Muscle of leg (tissue), 11 donors: Measurements from ENCODE around the gene WIPF3. TPM values are rescaled to one million over a fixed set of nuclear protein-coding genes. Genes with fewer than 3 reads are reported as not detected.
A peak's percentile ranks its signal among the peaks of the same experiment; 100 is the strongest.

ENCODE experiments used
- DNase-seq: peaks from one replicate; pipeline ENCODE4 v3.0.0; 2013
- H3K27ac ChIP-seq: one replicate; pipeline ENCODE4 v1.5.1; 2013; ENCODE audit warnings: mild to moderate bottlenecking, low read length, control low read depth
- H3K27me3 ChIP-seq: one replicate; pipeline ENCODE4 v1.6.1; 2013; ENCODE audit warnings: low read length; ENCODE audit not compliant: control insufficient read depth, insufficient read depth
- H3K36me3 ChIP-seq: one replicate; pipeline ENCODE4 v1.6.1; 2013; ENCODE audit warnings: low read length; ENCODE audit not compliant: control insufficient read depth, insufficient read depth
- H3K4me1 ChIP-seq: one replicate; pipeline ENCODE4 v1.6.1; 2013; ENCODE audit warnings: low read length; ENCODE audit not compliant: control insufficient read depth, insufficient read depth
- H3K4me3 ChIP-seq: one replicate; pipeline ENCODE4 v1.5.1; 2013; ENCODE audit warnings: low read length, control low read depth
- H3K9me3 ChIP-seq: replicated peaks from 2 replicates; pipeline ENCODE4 v1.6.1; 2013; ENCODE audit warnings: low read depth, low read length; ENCODE audit not compliant: control insufficient read depth
- WGBS: methylation state at CpG from one replicate; pipeline ENCODE4 v1.1.5; 2013; ENCODE audit warnings: missing lambda C conversion rate; ENCODE audit not compliant: insufficient coverage; 5-methylcytosine and 5-hydroxymethylcytosine counted together
- polyA plus RNA-seq, 8 donors: library from polyadenylated mRNA; unstranded; fragments of 120-200 nt; gene quantifications; one replicate each; pipeline versions ENCODE4 v1.2.1 to v1.2.3, GENCODE V29; 2013; ENCODE audit warnings: inconsistent platforms in 1 of 8, low replicate concordance in 1 of 8; ENCODE audit not compliant: insufficient read length in 8 of 8, insufficient read depth in 1 of 8
- total RNA-seq: library from RNA; stranded (reverse); fragments of 120-200 nt; gene quantifications from one replicate; pipeline ENCODE4 v1.2.4, GENCODE V29; 2013

WIPF3 gene
- total and polyA plus RNA-seq, 9 donors: 6.1 to 30.7 (median 17.7) TPM

- WGBS: 8% methylated on average over 37 of the region's 43 CpGs
- H3K4me1 ChIP-seq: peaks cover 17% of the 10 kb centered on the region
- H3K4me3 ChIP-seq: peak overlapping the region; percentile 61
- peak overlapping the region; percentile 51 for H3K27ac ChIP-seq
- H3K9me3 ChIP-seq: no peaks in the 10 kb centered on the region
- peak; percentile 29 for DNase-seq
- H3K27me3 ChIP-seq: peaks cover 32% of the 10 kb centered on the region
- no peaks in the 10 kb centered on the region for H3K36me3 ChIP-seq
Measured at GRCh38 chr7:29806995-29807841, 910 bp downstream of the WIPF3 start.

DNA sequence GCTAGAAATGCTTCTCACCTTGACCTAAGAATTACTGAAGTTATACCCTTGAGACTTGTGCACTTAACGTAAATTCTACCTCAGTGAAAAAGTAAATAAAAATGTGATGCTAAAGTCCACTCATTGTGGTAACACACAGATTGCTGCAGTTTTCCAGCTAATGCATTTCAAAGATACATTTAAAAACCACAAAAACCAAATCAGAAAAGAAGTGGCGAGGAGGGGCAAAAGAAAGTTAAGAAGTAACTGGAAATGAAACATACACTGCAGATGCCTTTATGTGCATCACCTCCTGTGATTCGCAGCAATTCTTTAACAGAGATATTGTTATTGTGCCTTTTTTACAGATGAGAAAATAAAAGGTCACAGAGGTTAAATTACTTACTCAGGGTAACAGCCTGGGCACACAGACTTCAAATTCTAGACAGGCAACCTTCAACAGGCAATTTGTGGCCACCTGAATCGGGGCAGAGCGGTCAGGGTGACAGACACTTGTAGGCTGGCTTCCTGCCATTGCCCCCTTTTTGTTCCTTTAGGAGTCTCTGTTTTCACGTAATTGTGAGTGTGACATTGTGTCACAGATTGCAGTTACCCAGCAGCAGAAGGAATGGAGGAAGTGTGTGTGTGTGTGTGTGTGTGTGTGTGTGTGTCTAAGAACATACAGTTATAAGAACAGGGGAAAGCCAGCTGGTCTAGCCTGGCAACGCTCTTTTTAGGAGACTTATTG lies 1.9 kb downstream of the WIPF3 start:
- Histone ChIP-seq H3K9me3 (no peaks in the 10 kb centered on the region), H3K27ac (no peak overlapping the region), H3K36me3 (no peaks in the 10 kb centered on the region), H3K4me3 (no peak overlapping the region), H3K27me3 (peaks cover 32% of the 10 kb centered on the region), H3K4me1 (peaks cover 17% of the 10 kb centered on the region)
- WGBS: 50% methylated on average over 1 of the region's 7 CpGs
- no peak for DNase-seq

- Histone ChIP-seq H3K27ac (no peak overlapping the region), H3K27me3 (peaks cover 29% of the 10 kb centered on the region), H3K9me3 (no peaks in the 10 kb centered on the region), H3K4me3 (no peak overlapping the region), H3K36me3 (no peaks in the 10 kb centered on the region), H3K4me1 (peaks cover 17% of the 10 kb centered on the region)
- WGBS: 74% methylated on average over 9 of the region's 11 CpGs
- no peak for DNase-seq
Measured at GRCh38 chr7:29809533-29810155, 3.3 kb downstream of the WIPF3 start.

DNA sequence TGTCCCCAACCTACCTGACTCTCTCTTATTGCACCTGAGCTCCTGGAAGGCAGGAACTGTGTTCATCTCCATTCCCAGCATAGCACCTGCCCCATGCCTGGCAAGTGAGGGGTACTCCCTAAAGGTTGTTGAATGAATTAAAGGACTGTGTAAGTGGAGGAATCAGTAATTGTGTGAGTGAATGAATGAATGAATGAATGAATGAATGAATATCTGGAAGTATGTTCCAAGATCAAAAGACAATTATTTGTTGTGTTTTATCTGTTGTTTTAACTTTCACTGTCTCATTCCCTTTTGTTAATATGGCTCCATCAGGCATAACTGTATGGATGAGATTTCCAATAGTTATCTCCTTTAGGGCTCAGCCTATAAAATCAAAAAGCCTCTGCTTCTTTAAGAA lies 4.0 kb downstream of the WIPF3 start:
- Histone ChIP-seq H3K4me1 (peaks cover 17% of the 10 kb centered on the region), H3K36me3 (no peaks in the 10 kb centered on the region), H3K27me3 (peaks cover 25% of the 10 kb centered on the region), H3K9me3 (no peaks in the 10 kb centered on the region), H3K27ac (no peak overlapping the region), H3K4me3 (no peak overlapping the region)
- no peak for DNase-seq

DNA sequence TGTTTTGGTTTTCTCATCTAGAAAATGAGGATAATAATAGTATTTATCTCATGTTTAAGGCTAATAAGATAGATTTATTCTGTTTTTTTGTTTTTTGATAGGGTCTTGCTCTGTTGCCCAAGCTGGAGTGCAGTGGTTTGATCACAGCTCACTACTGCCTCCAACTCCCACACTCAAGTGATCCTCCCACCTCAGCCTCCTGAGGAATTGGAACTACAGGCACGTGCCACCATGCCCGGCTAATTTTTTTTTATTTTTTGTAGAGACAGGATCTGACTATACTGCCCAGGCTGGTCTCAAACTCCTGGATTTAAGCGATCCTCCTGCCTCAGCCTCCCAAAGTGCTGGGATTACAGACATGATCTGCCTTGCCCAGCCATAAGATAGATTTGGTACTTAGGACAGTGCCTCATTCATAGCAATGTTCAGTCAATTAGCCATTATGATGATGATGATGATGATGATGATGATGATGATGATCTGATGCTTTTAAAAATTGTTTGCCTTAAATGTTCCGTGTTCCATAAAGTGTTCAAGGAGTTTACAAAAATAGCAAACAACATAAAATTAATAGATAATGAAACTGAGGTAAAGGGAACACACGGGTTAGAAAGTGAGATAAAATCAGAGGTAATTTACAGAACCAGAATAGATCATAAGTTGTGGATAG lies 4.6 kb downstream of the WIPF3 start:
- Histone ChIP-seq H3K9me3 (no peaks in the 10 kb centered on the region), H3K4me3 (no peak overlapping the region), H3K36me3 (no peaks in the 10 kb centered on the region), H3K4me1 (peaks cover 15% of the 10 kb centered on the region), H3K27me3 (peaks cover 18% of the 10 kb centered on the region), H3K27ac (no peak overlapping the region)
- DNase-seq: no peak
- 84% methylated on average over 3 of the region's 5 CpGs for WGBS

DNA sequence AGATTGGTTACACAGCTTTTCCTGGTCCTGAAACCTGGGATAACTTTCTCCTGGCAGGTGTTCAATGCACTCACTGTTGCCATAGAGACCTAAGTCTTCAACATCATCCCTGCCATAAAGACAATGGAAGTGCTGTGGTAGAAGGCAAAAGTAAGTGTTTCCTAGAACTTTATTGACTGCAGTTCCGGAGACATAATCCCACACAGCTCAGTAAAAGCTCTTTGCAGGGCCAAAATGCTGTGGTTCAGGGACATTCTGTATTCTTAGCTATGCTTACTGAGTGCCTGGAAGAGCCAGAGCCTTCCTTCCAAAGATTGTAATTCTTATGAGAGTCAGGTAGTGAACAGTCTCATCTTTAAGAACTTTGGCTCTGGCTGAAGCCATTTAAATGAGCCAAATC lies 5.3 kb downstream of the WIPF3 start:
- H3K27ac ChIP-seq: peak overlapping the region; percentile 11
- peak; percentile 75 for DNase-seq

GRCh38 chr7:29812185-29812876 lies 6.0 kb downstream of the WIPF3 start:
- no peak overlapping the region for H3K27ac ChIP-seq
- peaks cover 8% of the 10 kb centered on the region for H3K4me1 ChIP-seq
- no peaks in the 10 kb centered on the region for H3K36me3 ChIP-seq
- peaks cover 11% of the 10 kb centered on the region for H3K27me3 ChIP-seq
- H3K4me3 ChIP-seq: no peak overlapping the region
- WGBS: no CpG with 5 or more reads among the region's 2 CpGs
- no peaks in the 10 kb centered on the region for H3K9me3 ChIP-seq
- peak; percentile 72 for DNase-seq

More for the DNA sequence above, 5.3 kb downstream of the WIPF3 start:
- no peaks in the 10 kb centered on the region for H3K9me3 ChIP-seq
- H3K27me3 ChIP-seq: peaks cover 16% of the 10 kb centered on the region
- no CpG with 5 or more reads among the region's 1 CpG for WGBS
- peaks cover 14% of the 10 kb centered on the region for H3K4me1 ChIP-seq
- H3K36me3 ChIP-seq: no peaks in the 10 kb centered on the region
- H3K4me3 ChIP-seq: no peak overlapping the region

DNA sequence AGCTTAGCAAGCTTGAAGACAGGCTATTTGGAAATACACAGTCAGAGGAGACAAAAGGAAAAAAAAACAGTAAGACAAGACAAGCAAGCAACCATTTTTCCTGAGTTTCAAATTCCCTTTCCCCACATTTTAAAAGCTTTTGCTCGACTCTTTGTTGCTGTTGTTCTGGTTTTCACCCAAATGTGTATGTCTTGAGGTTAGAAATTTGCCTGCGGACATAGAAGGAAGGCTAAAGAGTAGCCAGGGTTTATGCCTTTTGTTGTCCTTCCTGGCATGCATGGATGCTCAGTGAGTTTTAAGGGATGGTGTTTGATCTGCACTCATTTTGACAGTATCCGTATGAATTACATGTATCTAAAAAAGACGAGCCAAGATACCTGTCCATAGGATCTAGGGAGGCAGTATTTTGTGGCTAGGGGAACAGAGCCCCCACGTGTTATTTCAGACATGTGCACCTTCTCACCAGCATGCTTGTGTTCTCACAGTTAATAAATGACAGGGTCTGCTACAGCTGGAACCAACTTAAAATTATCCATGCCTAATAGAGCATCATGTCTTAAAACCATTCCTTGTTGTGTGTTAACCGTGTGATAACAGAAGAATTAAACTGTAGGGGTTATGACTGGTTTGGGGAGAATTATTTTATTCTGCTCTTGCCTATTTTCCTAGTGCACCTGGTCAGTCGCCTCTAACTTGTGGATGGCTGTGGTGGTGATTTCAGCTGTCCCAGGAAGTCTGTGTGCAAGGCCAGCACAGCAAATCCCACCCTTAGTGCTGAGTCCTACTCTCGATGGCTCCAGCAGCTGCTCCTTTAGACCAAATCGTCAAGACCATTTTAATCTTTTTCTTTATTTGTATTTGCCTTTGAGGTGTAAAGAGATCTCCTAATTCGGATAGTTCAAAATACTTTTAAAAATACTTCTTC lies 9.1 kb downstream of the WIPF3 start:
- H3K27me3 ChIP-seq: no peaks in the 10 kb centered on the region
- H3K27ac ChIP-seq: no peak overlapping the region
- H3K4me1 ChIP-seq: peaks cover 4% of the 10 kb centered on the region
- no peaks in the 10 kb centered on the region for H3K36me3 ChIP-seq
- no peaks in the 10 kb centered on the region for H3K9me3 ChIP-seq
- H3K4me3 ChIP-seq: no peak overlapping the region
- 75% methylated on average over 2 of the region's 10 CpGs for WGBS
- peak; percentile 35 for DNase-seq

GRCh38 chr7:29818308-29818707 lies 12.0 kb downstream of the WIPF3 start:
- no peak for DNase-seq
- no CpG with 5 or more reads among the region's 6 CpGs for WGBS
- Histone ChIP-seq H3K27me3 (no peaks in the 10 kb centered on the region), H3K4me3 (no peak overlapping the region), H3K36me3 (no peaks in the 10 kb centered on the region), H3K9me3 (no peaks in the 10 kb centered on the region), H3K4me1 (no peaks in the 10 kb centered on the region), H3K27ac (no peak overlapping the region)
